A549 (cell line): Measurements from ENCODE around the gene DISP3. TPM values are rescaled to one million over a fixed set of nuclear protein-coding genes. Genes with fewer than 3 reads are reported as not detected.

ENCODE experiments used
- ATAC-seq, 2 experiments: fragments of 200-7000 bp in 1 of 2; fragments of >200 bp in 1 of 2; cut with Nextera tagmentation in 1 of 2; cut with Tn5 transposase in 1 of 2; 3 replicates each; pipeline versions ENCODE4 v1.8.0 to v1.9.1; 2018 to 2020; ENCODE audit warnings: mild to moderate bottlenecking in 1 of 2, moderate library complexity in 1 of 2
- CTCF ChIA-PET: fragments of 300-600 bp; sonication (Branson Sonifier 250); formaldehyde crosslinking; extraction: SDS; loops from one replicate; lab custom pipeline; 2021; ENCODE audit warnings: antibody characterized with exemption, inconsistent platforms; lab: Yijun Ruan, JAX
- POLR2A ChIA-PET: fragments of 350-600 bp; formaldehyde crosslinking; extraction: SDS; loops from one replicate; lab custom pipeline; 2021; ENCODE audit warnings: antibody characterized with exemption, inconsistent platforms; lab: Yijun Ruan, JAX
- DNase-seq, 2 experiments: peaks; one replicate each; pipeline versions ENCODE4 v3.0.0 to v3.0.0-alpha.2; 2011 to 2016; ENCODE audit warnings: low read depth in 1 of 2, low spot score in 1 of 2
- FAIRE-seq: peaks from 2 replicates; lab custom pipeline; 2011; peaks lifted over from hg19 to GRCh38; lab: Jason Lieb, UNC
- H3K27ac ChIP-seq, 2 experiments: fragments of >200 bp; sonication (Bioruptor Twin); formaldehyde crosslinking; 3 replicates each; pipeline ENCODE4 v1.5.1; 2016 to 2017
- H3K4me1 ChIP-seq: fragments of >200 bp; sonication (Bioruptor Twin); formaldehyde crosslinking; 3 replicates; pipeline ENCODE4 v1.6.1; 2016
- H3K4me2 ChIP-seq: fragments of >200 bp; sonication (Bioruptor Twin); formaldehyde crosslinking; 3 replicates; pipeline ENCODE4 v1.6.1; 2016
- H3K4me3 ChIP-seq: fragments of >200 bp; sonication (Bioruptor Twin); formaldehyde crosslinking; 3 replicates; pipeline ENCODE4 v1.5.1; 2016
- H3K9me3 ChIP-seq: fragments of >200 bp; sonication (Bioruptor Twin); formaldehyde crosslinking; 3 replicates; pipeline ENCODE4 v1.6.1; 2016
- BHLHE40 ChIP-seq: IDR thresholded peaks from 2 replicates; pipeline ENCODE4 v1.6.1; 2012; ENCODE audit warnings: low read depth, low read length, inconsistent platforms
- CBX8 ChIP-seq: fragments of 200-600 bp; sonication (generic); IDR thresholded peaks from 2 replicates; pipeline ENCODE4 v1.6.1; 2016
- CEBPB ChIP-seq, 2 experiments: fragments of >200 bp in 1 of 2; sonication (Bioruptor Twin) in 1 of 2; formaldehyde crosslinking in 1 of 2; IDR thresholded peaks; 2 replicates each; pipeline ENCODE4 v1.6.1; 2012 to 2016
- CHD4 ChIP-seq: fragments of 200-600 bp; sonication (generic); IDR thresholded peaks from 2 replicates; pipeline ENCODE4 v1.6.1; 2016; ENCODE audit warnings: antibody characterized with exemption, mild to moderate bottlenecking, borderline replicate concordance
- FOSB ChIP-seq: fragments of 250-450 bp; sonication (Bioruptor Pico); IDR thresholded peaks from 2 replicates; pipeline ENCODE4 v1.5.0; 2020; ENCODE audit warnings: mild to moderate bottlenecking, moderate library complexity
- FOSL2 ChIP-seq, 2 experiments: fragments of 450-650 bp in 1 of 2; fragments of >200 bp in 1 of 2; sonication (Bioruptor Twin) in 1 of 2; formaldehyde crosslinking; IDR thresholded peaks; 2 replicates each; pipeline versions ENCODE4 v1.5.0 to v1.6.1; 2016 to 2020; ENCODE audit warnings: mild to moderate bottlenecking in 1 of 2, moderate library complexity in 1 of 2
- GATA3 ChIP-seq: IDR thresholded peaks from 2 replicates; pipeline ENCODE4 v1.6.1; 2012; ENCODE audit warnings: borderline replicate concordance
- HES2 ChIP-seq: fragments of >200 bp; sonication (Bioruptor Twin); formaldehyde crosslinking; IDR thresholded peaks from 2 replicates; pipeline ENCODE4 v1.6.1; 2016
- HEYL ChIP-seq: fragments of 250-450 bp; sonication (Bioruptor Pico); IDR thresholded peaks from 2 replicates; pipeline ENCODE4 v1.8.0; 2021; ENCODE audit warnings: mild to moderate bottlenecking, moderate library complexity
- HOXB13 ChIP-seq: fragments of 250-450 bp; sonication (Bioruptor Pico); IDR thresholded peaks from 2 replicates; pipeline ENCODE4 v1.5.0; 2020; ENCODE audit warnings: low read depth, mild to moderate bottlenecking, moderate library complexity
- HOXB5 ChIP-seq: fragments of 250-450 bp; sonication (Bioruptor Pico); IDR thresholded peaks from 2 replicates; pipeline ENCODE4 v1.5.0; 2020; ENCODE audit warnings: mild to moderate bottlenecking, moderate library complexity
- JUNB ChIP-seq: fragments of >200 bp; sonication (Bioruptor Twin); formaldehyde crosslinking; IDR thresholded peaks from 2 replicates; pipeline ENCODE4 v1.6.1; 2016
- NFE2L2 ChIP-seq: fragments of 150-350 bp; conservative IDR thresholded peaks from 2 replicates; pipeline ENCODE4 v1.6.1; 2014; ENCODE audit warnings: low read length
- NR3C1 ChIP-seq: fragments of >200 bp; sonication (Bioruptor Twin); formaldehyde crosslinking; IDR thresholded peaks from 3 replicates; pipeline ENCODE4 v1.6.1; 2017
- POLR2A ChIP-seq: IDR thresholded peaks from 2 replicates; pipeline ENCODE4 v1.6.1; 2012; ENCODE audit warnings: mild to moderate bottlenecking, low read length
- POLR2AphosphoS2 ChIP-seq: conservative IDR thresholded peaks from 2 replicates; pipeline ENCODE4 v1.6.1; 2012; ENCODE audit warnings: low read length, improper control_type of control experiment, inconsistent platforms
- RCOR1 ChIP-seq: fragments of 150-350 bp; IDR thresholded peaks from 2 replicates; pipeline ENCODE4 v1.6.1; 2014; ENCODE audit warnings: antibody characterized with exemption, low read length, low read depth
- RFX5 ChIP-seq: fragments of 450-650 bp; IDR thresholded peaks from 2 replicates; pipeline ENCODE4 v1.7.1; 2014; ENCODE audit warnings: antibody characterized with exemption, mild to moderate bottlenecking, moderate library complexity
- RNF2 ChIP-seq: fragments of 200-600 bp; sonication (generic); IDR thresholded peaks from 2 replicates; pipeline ENCODE4 v1.6.1; 2016; ENCODE audit warnings: low read depth, mild to moderate bottlenecking, antibody characterized with exemption, moderate library complexity, borderline replicate concordance
- SMC3 ChIP-seq: fragments of >200 bp; sonication (Bioruptor Twin); formaldehyde crosslinking; IDR thresholded peaks from 3 replicates; pipeline ENCODE4 v1.6.1; 2018; ENCODE audit warnings: inconsistent platforms
- TFCP2L1 ChIP-seq: fragments of 250-450 bp; sonication (Bioruptor Pico); IDR thresholded peaks from 2 replicates; pipeline ENCODE4 v1.5.0; 2021; ENCODE audit warnings: mild to moderate bottlenecking
- TP53 ChIP-seq: fragments of 250-450 bp; sonication (Bioruptor Pico); IDR thresholded peaks from 2 replicates; pipeline ENCODE4 v1.5.0; 2021; ENCODE audit warnings: mild to moderate bottlenecking, moderate library complexity
- ZSCAN20 ChIP-seq: fragments of 250-450 bp; sonication (Bioruptor Pico); IDR thresholded peaks from 2 replicates; pipeline ENCODE4 v1.8.0; 2022; ENCODE audit warnings: mild to moderate bottlenecking, moderate library complexity
- WGBS: methylation state at CpG from one replicate; pipeline ENCODE4 v1.1.6; 2017; ENCODE audit errors: missing lambda C conversion rate; 5-methylcytosine and 5-hydroxymethylcytosine counted together
- polyA plus RNA-seq, 4 experiments: library from polyadenylated mRNA; depleted of rRNA in 3 of 4; stranded (reverse); fragments of >200 nt; fragmentation: RNase III in 1 of 4; extraction: RNeasy Plus Mini Kit Qiagen cat#74134 plus additional on column Dnase treatment in 1 of 4; gene quantifications; 2 replicates in 3 of 4; 3 replicates in 1 of 4; pipeline ENCODE4 v1.2.3, GENCODE V29; 2011 to 2017
- TF ChIP-seq, protein P1 (sequence below): IDR thresholded peaks from 2 replicates; pipeline ENCODE4 v1.6.1; 2012; ENCODE audit warnings: low read depth, borderline replicate concordance
- TF ChIP-seq, protein P2 (sequence below): IDR thresholded peaks from 2 replicates; pipeline ENCODE4 v1.6.1; 2012
- TF ChIP-seq, protein P3 (sequence below): fragments of 250-450 bp; sonication (Bioruptor Pico); IDR thresholded peaks from 2 replicates; pipeline ENCODE4 v1.5.0; 2021; ENCODE audit warnings: mild to moderate bottlenecking, moderate library complexity, borderline replicate concordance

Gene DISP3
- polyA plus RNA-seq, 2 of the 4 experiments (the other 2 are of a cell fraction), result 0.09 to 0.22 TPM

DNA sequence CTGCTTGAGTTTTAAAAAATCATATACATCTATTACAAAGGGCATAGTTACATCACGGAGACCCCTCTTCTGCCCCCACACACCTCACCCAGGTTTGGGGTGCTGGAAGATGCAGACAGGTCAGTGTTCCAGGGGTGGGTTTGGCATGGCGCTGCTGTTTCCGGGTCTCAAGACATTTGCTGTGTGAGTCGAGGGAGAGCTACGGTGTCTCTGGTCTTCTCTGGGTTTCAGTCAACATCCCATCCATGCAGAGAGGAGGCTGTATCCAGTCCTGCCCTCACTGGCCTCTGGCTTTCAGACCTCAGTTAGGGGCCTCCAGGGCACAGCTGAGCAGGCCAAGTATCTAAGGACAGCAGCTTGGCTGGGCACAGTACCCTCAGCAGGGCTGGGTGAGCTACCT lies 28.6 kb upstream of the DISP3 start:
- Histone ChIP-seq H3K4me1 (no peaks in the 10 kb centered on the region), H3K27ac (no peak overlapping the region), H3K9me3 (no peaks in the 10 kb centered on the region), H3K4me3 (no peak overlapping the region), H3K4me2 (no peak overlapping the region)
- WGBS, result 16% methylated on average over 5 of the region's 5 CpGs
- FAIRE-seq (no peak), DNase-seq (no peak), ATAC-seq (peak in 1 of 2 experiments; percentile 8; a peak in 1 of 6 replicates)
- CTCF ChIA-PET, result no interaction called here
- TF ChIP-seq FOSB (CRISPR knock-in tag), result no peak
- POLR2A ChIA-PET, result no interaction called here

DNA sequence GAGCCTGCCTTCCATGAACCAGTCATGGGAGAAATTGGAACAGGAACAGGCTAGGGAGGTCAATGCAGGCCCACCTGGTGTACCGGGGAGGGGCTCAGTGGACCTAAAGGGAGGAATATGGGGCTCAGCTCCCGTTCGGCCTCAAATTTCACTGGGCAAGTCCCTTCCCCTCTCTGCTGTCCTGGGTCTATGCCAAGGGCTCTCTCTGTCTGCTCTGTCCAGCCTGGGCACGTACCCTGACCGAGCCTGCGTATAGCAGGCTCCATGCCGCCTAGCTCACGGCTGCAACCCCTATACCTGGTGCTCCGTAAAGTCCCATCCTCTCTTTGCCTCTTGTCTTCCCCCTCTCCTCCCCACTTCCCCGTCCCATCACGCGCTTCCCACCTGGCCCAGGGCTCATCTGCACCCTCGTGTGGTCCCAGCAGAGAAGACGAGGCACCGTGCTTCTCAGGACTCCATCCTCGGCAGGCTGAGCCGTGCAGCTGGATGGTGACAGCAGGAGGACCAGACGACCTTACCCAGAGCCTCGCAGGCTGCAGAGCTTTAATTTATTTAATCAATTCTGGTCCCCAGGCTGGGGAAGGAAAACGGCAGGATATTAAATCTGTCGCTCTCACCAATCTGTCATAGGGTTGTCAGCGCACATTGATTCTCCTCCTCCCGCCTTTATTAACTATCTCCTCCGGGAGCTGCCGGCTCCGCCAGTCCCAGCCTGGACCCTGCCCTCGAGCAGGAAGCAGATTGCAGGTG lies 25.0 kb upstream of the DISP3 start:
- CTCF ChIA-PET, result interaction anchor here (1.3 to 1.7 kb wide), 2 partner anchors 12 to 25 kb away, joined by 5 to 7 read pairs; partner anchors contain the start of gene DISP3
- Histone ChIP-seq H3K27ac (no peak overlapping the region), H3K4me2 (no peak overlapping the region), H3K4me3 (no peak overlapping the region), H3K4me1 (no peaks in the 10 kb centered on the region), H3K9me3 (no peaks in the 10 kb centered on the region)
- DNase-seq (no peak), ATAC-seq (peak; percentile 41 to 48; a peak in 3 of 6 replicates), FAIRE-seq (no peak)
- TF ChIP-seq HOXB5 (CRISPR knock-in tag) (no peak), SMC3 (no peak), HEYL (CRISPR knock-in tag) (no peak), ZSCAN20 (CRISPR knock-in tag) (no peak), HOXB13 (no peak), CHD4 (no peak), RNF2 (no peak), GATA3 (no peak), NFE2L2 (no peak), CEBPB (IDR thresholded peaks at IDR 0.05) (no peak), POLR2A (no peak), BHLHE40 (no peak), FOSL2 (IDR thresholded peaks at IDR 0.05) (no peak), FOSL2 (CRISPR knock-in tag; IDR thresholded peaks at IDR 0.05) (no peak), CBX8 (no peak), RFX5 (no peak)
- TF ChIP-seq, protein P1, sequence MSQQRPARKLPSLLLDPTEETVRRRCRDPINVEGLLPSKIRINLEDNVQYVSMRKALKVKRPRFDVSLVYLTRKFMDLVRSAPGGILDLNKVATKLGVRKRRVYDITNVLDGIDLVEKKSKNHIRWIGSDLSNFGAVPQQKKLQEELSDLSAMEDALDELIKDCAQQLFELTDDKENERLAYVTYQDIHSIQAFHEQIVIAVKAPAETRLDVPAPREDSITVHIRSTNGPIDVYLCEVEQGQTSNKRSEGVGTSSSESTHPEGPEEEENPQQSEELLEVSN, result no peak
- TF ChIP-seq, protein P2, sequence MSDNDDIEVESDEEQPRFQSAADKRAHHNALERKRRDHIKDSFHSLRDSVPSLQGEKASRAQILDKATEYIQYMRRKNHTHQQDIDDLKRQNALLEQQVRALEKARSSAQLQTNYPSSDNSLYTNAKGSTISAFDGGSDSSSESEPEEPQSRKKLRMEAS, result no peak
- WGBS, result 30% methylated on average over 24 of the region's 27 CpGs
- POLR2A ChIA-PET, result no interaction called here

- TF ChIP-seq RNF2 (no peak), SMC3 (no peak), TP53 (no peak), RFX5 (no peak), TFCP2L1 (CRISPR knock-in tag) (no peak)
- ATAC-seq (no peak), FAIRE-seq (no peak), DNase-seq (no peak)
- ChIA-PET POLR2A (no interaction called here), CTCF (no interaction called here)
- no peaks in the 10 kb centered on the region for H3K4me1 ChIP-seq
- H3K27ac ChIP-seq, result no peak overlapping the region
- no peak overlapping the region for H3K4me3 ChIP-seq
- no peaks in the 10 kb centered on the region for H3K9me3 ChIP-seq
- H3K4me2 ChIP-seq, result no peak overlapping the region
- WGBS, result 26% methylated on average over 7 of the region's 11 CpGs
These were observed 22.9 kb upstream of the DISP3 start for GRCh38 chr1:11455967-11456570.

DNA sequence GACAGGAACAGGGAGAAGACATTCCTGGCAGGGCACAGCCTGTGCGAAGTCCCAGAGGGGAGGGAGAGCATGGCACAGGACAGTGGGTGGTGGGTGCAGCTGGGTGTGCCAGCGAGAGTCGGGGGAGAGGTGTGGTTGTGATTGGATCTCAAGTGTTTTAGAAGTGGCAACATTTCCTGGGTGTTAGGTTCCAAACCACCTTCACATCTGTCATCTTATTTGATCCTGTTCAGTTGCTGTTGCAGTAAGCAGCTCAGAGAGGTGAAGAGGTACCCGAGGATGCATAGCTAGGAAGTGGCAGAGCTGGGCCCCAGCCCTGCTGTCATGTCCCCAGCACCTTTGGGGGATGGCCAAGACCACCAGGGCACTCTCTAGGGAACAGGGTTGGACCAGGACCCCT lies 22.0 kb upstream of the DISP3 start:
- no peak overlapping the region for H3K4me2 ChIP-seq
- no peak overlapping the region for H3K4me3 ChIP-seq
- DNase-seq (no peak), ATAC-seq (no peak), FAIRE-seq (no peak)
- POLR2A ChIA-PET, result no interaction called here
- H3K27ac ChIP-seq, result no peak overlapping the region
- CTCF ChIA-PET, result no interaction called here
- TF ChIP-seq, protein P1, result no peak
- TF ChIP-seq RCOR1 (no peak), HES2 (no peak), POLR2AphosphoS2 (no peak), GATA3 (no peak), JUNB (no peak), NR3C1 (no peak)
- TF ChIP-seq, protein P3, sequence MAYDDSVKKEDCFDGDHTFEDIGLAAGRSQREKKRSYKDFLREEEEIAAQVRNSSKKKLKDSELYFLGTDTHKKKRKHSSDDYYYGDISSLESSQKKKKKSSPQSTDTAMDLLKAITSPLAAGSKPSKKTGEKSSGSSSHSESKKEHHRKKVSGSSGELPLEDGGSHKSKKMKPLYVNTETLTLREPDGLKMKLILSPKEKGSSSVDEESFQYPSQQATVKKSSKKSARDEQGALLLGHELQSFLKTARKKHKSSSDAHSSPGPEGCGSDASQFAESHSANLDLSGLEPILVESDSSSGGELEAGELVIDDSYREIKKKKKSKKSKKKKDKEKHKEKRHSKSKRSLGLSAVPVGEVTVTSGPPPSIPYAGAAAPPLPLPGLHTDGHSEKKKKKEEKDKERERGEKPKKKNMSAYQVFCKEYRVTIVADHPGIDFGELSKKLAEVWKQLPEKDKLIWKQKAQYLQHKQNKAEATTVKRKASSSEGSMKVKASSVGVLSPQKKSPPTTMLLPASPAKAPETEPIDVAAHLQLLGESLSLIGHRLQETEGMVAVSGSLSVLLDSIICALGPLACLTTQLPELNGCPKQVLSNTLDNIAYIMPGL (CRISPR knock-in tag), result no peak
- no peaks in the 10 kb centered on the region for H3K9me3 ChIP-seq
- H3K4me1 ChIP-seq, result no peaks in the 10 kb centered on the region
- WGBS, result 0% methylated on average over 3 of the region's 4 CpGs
